ENCODE data around the gene ANKRD13A.

GRCh38 chr12:110015132-110015531 is 15.9 kb downstream of the ANKRD13A start:
- TF ChIP-seq, protein P1, sequence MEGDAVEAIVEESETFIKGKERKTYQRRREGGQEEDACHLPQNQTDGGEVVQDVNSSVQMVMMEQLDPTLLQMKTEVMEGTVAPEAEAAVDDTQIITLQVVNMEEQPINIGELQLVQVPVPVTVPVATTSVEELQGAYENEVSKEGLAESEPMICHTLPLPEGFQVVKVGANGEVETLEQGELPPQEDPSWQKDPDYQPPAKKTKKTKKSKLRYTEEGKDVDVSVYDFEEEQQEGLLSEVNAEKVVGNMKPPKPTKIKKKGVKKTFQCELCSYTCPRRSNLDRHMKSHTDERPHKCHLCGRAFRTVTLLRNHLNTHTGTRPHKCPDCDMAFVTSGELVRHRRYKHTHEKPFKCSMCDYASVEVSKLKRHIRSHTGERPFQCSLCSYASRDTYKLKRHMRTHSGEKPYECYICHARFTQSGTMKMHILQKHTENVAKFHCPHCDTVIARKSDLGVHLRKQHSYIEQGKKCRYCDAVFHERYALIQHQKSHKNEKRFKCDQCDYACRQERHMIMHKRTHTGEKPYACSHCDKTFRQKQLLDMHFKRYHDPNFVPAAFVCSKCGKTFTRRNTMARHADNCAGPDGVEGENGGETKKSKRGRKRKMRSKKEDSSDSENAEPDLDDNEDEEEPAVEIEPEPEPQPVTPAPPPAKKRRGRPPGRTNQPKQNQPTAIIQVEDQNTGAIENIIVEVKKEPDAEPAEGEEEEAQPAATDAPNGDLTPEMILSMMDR (IDR thresholded peaks at IDR 0.05) = peak; percentile 55
- TF ChIP-seq EZH2 (IDR thresholded peaks at IDR 0.05; ENCODE audit: borderline replicate concordance, insufficient read depth, low read depth, low read length, poor library complexity, severe bottlenecking) = no peak
